ENCODE measurements around the gene ACOXL.

The ACOXL gene

GRCh38 chr2:110740747-110741349, 8.5 kb downstream of the ACOXL start:
- POLR2A ChIA-PET = interaction anchor here (2.1 kb wide), 1 partner anchor 63 kb away, joined by 7 read pairs; the partner anchor contains the start of gene BUB1
- CTCF ChIA-PET = interaction anchor here (0.7 to 1.4 kb wide), 3 partner anchors 15 to 52 kb away, joined by 3 to 4 read pairs (median 3); no protein-coding TSS in a partner anchor
- H3K9me3 ChIP-seq (ENCODE audit: control insufficient read depth, insufficient read depth, low read depth, low read length) = no peaks in the 10 kb centered on the region

GRCh38 chr2:110741491-110741980, 9.2 kb downstream of the ACOXL start:
- Histone ChIP-seq H3K9me3 (ENCODE audit: control insufficient read depth, insufficient read depth, low read depth, low read length) (no peaks in the 10 kb centered on the region), H3K4me1 (ENCODE audit: control insufficient read depth, insufficient read depth, low read length) (peaks cover 6% of the 10 kb centered on the region; the same call in 1 of the 2 replicates), H3K27ac (ENCODE audit: extremely low read depth, low read depth, low read length) (no peak overlapping the region), H3K4me3 (ENCODE audit: low read depth, low read length) (no peak overlapping the region), H3K36me3 (ENCODE audit: control insufficient read depth in 2 of 2, insufficient read depth in 1 of 2, low read length in 2 of 2) (no peaks in the 10 kb centered on the region)
- CTCF ChIA-PET = interaction anchor here (1.0 to 1.4 kb wide), 3 partner anchors 14 to 52 kb away, joined by 3 to 5 read pairs (median 4); no protein-coding TSS in a partner anchor
- POLR2A ChIA-PET = interaction anchor here (2.1 kb wide), 1 partner anchor 64 kb away, joined by 7 read pairs; the partner anchor contains the start of gene BUB1
- TF ChIP-seq MEIS1 (CRISPR knock-in tag; IDR thresholded peaks at IDR 0.05; ENCODE audit: borderline replicate concordance) (no peak), ZNF133 (tag by site-specific recombination; IDR thresholded peaks at IDR 0.05) (no peak), GFI1B (tag by site-specific recombination; IDR thresholded peaks at IDR 0.05) (no peak), ZNF223 (tag by site-specific recombination; IDR thresholded peaks at IDR 0.05) (no peak), KLF7 (tag by site-specific recombination; IDR thresholded peaks at IDR 0.05; ENCODE audit: borderline replicate concordance) (peak; percentile 29; the same call in 1 of the 2 replicates), ZNF776 (tag by site-specific recombination; IDR thresholded peaks at IDR 0.05; ENCODE audit: borderline replicate concordance) (no peak), PBX3 (CRISPR knock-in tag; IDR thresholded peaks at IDR 0.05) (no peak), ZBTB21 (tag by site-specific recombination; IDR thresholded peaks at IDR 0.05) (no peak), ZNF768 (tag by site-specific recombination; IDR thresholded peaks at IDR 0.05) (no peak), ZNF416 (tag by site-specific recombination; IDR thresholded peaks at IDR 0.05) (no peak), PRDM10 (tag by site-specific recombination; IDR thresholded peaks at IDR 0.05) (0 out of 2 replicates have a peak, but pooled peaks have one; percentile 12), ZBTB48 (tag by site-specific recombination; IDR thresholded peaks at IDR 0.05) (0 out of 2 replicates have a peak, but pooled peaks have one; percentile 39), PATZ1 (tag by site-specific recombination; IDR thresholded peaks at IDR 0.05) (peak; percentile 54; the same call in 1 of the 2 replicates), ZNF558 (tag by site-specific recombination; IDR thresholded peaks at IDR 0.05) (no peak), ZFP3 (tag by site-specific recombination; IDR thresholded peaks at IDR 0.05; ENCODE audit: low read depth) (no peak), ZNF175 (tag by site-specific recombination; IDR thresholded peaks at IDR 0.05) (no peak)

More at GRCh38 chr2:110740747-110741349, 8.5 kb downstream of the ACOXL start:
- Histone ChIP-seq H3K36me3 (ENCODE audit: control insufficient read depth in 2 of 2, insufficient read depth in 1 of 2, low read length in 2 of 2) (no peaks in the 10 kb centered on the region), H3K27ac (ENCODE audit: extremely low read depth, low read depth, low read length) (no peak overlapping the region), H3K4me1 (ENCODE audit: control insufficient read depth, insufficient read depth, low read length) (peaks cover 6% of the 10 kb centered on the region; the same call in 1 of the 2 replicates), H3K4me3 (ENCODE audit: low read depth, low read length) (no peak overlapping the region)
- TF ChIP-seq ZNF280C (tag by site-specific recombination; IDR thresholded peaks at IDR 0.05) (no peak), ZNF629 (tag by site-specific recombination; IDR thresholded peaks at IDR 0.05) (no peak), ZNF571 (tag by site-specific recombination; IDR thresholded peaks at IDR 0.05) (no peak), KLF17 (tag by site-specific recombination; IDR thresholded peaks at IDR 0.05) (no peak), ZNF302 (tag by site-specific recombination; IDR thresholded peaks at IDR 0.05; ENCODE audit: low read depth) (no peak), ZNF292 (tag by site-specific recombination; IDR thresholded peaks at IDR 0.05; ENCODE audit: borderline replicate concordance, low read depth) (no peak), BCL11B (tag by site-specific recombination; IDR thresholded peaks at IDR 0.05; ENCODE audit: low read depth) (no peak)

Measured in HEK293 (cell line).